Stimulated activated CD4-positive, alpha-beta T cell treated with anti-CD3 and anti-CD28 coated beads, Interleukin-2, amount 100 ng/mL, for 24 hours (primary cell): ENCODE results near the gene FAHD1.
A peak's percentile ranks its signal among the peaks of the same experiment; 100 is the strongest.
"Not testable (repeated sequence)": the region's sequence is repeated elsewhere in the genome, so short reads cannot be mapped to it uniquely, and the experiment has no call there.

Experiments used
- DNase-seq, 2 donors: peaks; one replicate each; pipeline ENCODE4 v3.0.0-alpha.2; 2020

The FAHD1 gene

GRCh38 chr16:1790261-1790610 is 36.8 kb upstream of the FAHD1 start:
- DNase-seq: no peak

- no peak for DNase-seq
These were observed 36.3 kb upstream of the FAHD1 start for GRCh38 chr16:1790611-1791255.

GRCh38 chr16:1791256-1791942 is 35.6 kb upstream of the FAHD1 start:
- DNase-seq: no peak

- DNase-seq: no peak
These were observed 34.8 kb upstream of the FAHD1 start for GRCh38 chr16:1791943-1792812.

GRCh38 chr16:1792836-1793577 is 34.0 kb upstream of the FAHD1 start:
- no peak for DNase-seq

GRCh38 chr16:1793578-1794220 is 33.3 kb upstream of the FAHD1 start, which contains the start of gene IGFALS:
Gene IGFALS (minus strand): TSS chr16:1793705. CDS start chr16:1793652, 53 bp downstream.
- no peak for DNase-seq

GRCh38 chr16:1794221-1794871 is 32.7 kb upstream of the FAHD1 start:
- no peak for DNase-seq

- no peak for DNase-seq
These were observed 31.9 kb upstream of the FAHD1 start for GRCh38 chr16:1794908-1795666.

GRCh38 chr16:1799263-1799662 is 27.7 kb upstream of the FAHD1 start:
- DNase-seq: not testable (repeated sequence)

GRCh38 chr16:1800701-1801100 is 26.3 kb upstream of the FAHD1 start:
- DNase-seq: no peak

- no peak for DNase-seq
These were observed 19.4 kb upstream of the FAHD1 start for GRCh38 chr16:1807626-1808025.

GRCh38 chr16:1808691-1809090 is 18.3 kb upstream of the FAHD1 start:
- DNase-seq: no peak

- no peak for DNase-seq
These were observed 17.7 kb upstream of the FAHD1 start for GRCh38 chr16:1809281-1809801.

GRCh38 chr16:1810106-1810505 is 16.9 kb upstream of the FAHD1 start:
- no peak for DNase-seq

- DNase-seq: no peak
These were observed 16.5 kb upstream of the FAHD1 start for GRCh38 chr16:1810536-1810935.

- DNase-seq: peak; percentile 38 to 66
These were observed 14.3 kb upstream of the FAHD1 start for GRCh38 chr16:1812732-1813163.

- DNase-seq: no peak
These were observed 11.5 kb upstream of the FAHD1 start for GRCh38 chr16:1815461-1815860.

- DNase-seq: no peak
These were observed 10.4 kb upstream of the FAHD1 start for GRCh38 chr16:1816396-1817275.

- DNase-seq: no peak
These were observed 9.8 kb upstream of the FAHD1 start for GRCh38 chr16:1817276-1817589.

- no peak for DNase-seq
These were observed 9.3 kb upstream of the FAHD1 start for GRCh38 chr16:1817716-1818115.
